ENCODE results near the gene LCP2. TPM values are rescaled to one million over a fixed set of nuclear protein-coding genes. Genes with fewer than 3 reads are reported as not detected.

LCP2 gene
- polyA plus RNA-seq, 3 donors = 52.0 to 177 (median 89.5) TPM

DNA sequence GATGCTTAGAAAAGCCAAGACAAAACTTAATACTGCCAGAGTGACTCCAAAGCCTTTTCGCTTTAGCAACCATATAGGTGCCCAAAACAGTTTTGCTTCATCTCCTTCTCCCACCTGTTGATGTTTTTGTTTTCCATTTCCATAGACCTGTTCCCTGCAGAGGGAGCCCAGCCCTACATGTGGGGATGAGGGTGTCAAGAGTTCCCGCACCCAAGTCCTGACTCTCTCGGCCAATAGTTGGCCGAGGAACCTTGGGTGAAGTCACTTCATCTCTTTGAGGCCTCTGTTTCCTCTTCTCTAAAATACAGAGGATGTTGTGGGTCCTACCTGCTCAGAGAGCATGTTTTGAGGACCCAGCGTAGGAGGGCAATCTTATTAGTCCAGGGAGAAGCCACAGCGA lies 38.5 kb upstream of the LCP2 start:
- TF ChIP-seq, protein P1, sequence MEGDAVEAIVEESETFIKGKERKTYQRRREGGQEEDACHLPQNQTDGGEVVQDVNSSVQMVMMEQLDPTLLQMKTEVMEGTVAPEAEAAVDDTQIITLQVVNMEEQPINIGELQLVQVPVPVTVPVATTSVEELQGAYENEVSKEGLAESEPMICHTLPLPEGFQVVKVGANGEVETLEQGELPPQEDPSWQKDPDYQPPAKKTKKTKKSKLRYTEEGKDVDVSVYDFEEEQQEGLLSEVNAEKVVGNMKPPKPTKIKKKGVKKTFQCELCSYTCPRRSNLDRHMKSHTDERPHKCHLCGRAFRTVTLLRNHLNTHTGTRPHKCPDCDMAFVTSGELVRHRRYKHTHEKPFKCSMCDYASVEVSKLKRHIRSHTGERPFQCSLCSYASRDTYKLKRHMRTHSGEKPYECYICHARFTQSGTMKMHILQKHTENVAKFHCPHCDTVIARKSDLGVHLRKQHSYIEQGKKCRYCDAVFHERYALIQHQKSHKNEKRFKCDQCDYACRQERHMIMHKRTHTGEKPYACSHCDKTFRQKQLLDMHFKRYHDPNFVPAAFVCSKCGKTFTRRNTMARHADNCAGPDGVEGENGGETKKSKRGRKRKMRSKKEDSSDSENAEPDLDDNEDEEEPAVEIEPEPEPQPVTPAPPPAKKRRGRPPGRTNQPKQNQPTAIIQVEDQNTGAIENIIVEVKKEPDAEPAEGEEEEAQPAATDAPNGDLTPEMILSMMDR (IDR thresholded peaks at IDR 0.05) = no peak
- H3K4me1 Mint-ChIP-seq = peaks cover 84% of the 10 kb centered on the region
- DNase-seq = peak in 1 of 3 donors; percentile 24
- no peaks in the 10 kb centered on the region for H4K20me1 ChIP-seq (ENCODE audit: insufficient read depth, low read length)
- peak overlapping the region in 6 of 7 donors; percentile 66 to 90 (median 88) for H3K27ac Mint-ChIP-seq
- no peaks in the 10 kb centered on the region for H3K9me3 Mint-ChIP-seq
- no peak overlapping the region for H2AFZ ChIP-seq (ENCODE audit: insufficient read depth, low read depth, low read length, poor library complexity, severe bottlenecking)
- H3K4me3 ChIP-seq (replicated peaks in 1 of 3; ENCODE audit: low read depth in 2 of 3, low read length in 3 of 3) = peak overlapping the region in 1 of 3 experiments; percentile 55
- intact Hi-C loops (cut with micrococcal nuclease) = loop anchor here (5.0 kb wide), 2 partner anchors 69 to 109 kb away; no protein-coding TSS in a partner anchor
- H3K4me3 Mint-ChIP-seq = no peak overlapping the region
- peaks cover 5 to 10% of the 10 kb centered on the region in 2 donors for H3K36me3 Mint-ChIP-seq
- H3K4me2 ChIP-seq (replicated peaks; ENCODE audit: extremely low read depth, low read length, poor library complexity, severe bottlenecking) = no peak overlapping the region
- H3K9ac ChIP-seq (ENCODE audit: insufficient read depth, low read length, poor library complexity, severe bottlenecking) = peak overlapping the region; percentile 44
- peaks cover 81 to 86% of the 10 kb centered on the region in 2 donors for H3K4me1 ChIP-seq (ENCODE audit: control insufficient read depth in 1 of 2, insufficient read depth in 2 of 2, low read length in 2 of 2)
- WGBS (ENCODE audit: insufficient coverage) = 60% methylated on average over 2 of the region's 6 CpGs
- peaks cover 5% of the 10 kb centered on the region for H3K79me2 ChIP-seq (ENCODE audit: insufficient read depth, low read length)
- peak overlapping the region in 1 of 2 donors; percentile 82 for H3K27ac ChIP-seq (ENCODE audit: low read depth in 1 of 2, low read length in 2 of 2)
- peaks cover 0 to 19% (median 4%) of the 10 kb centered on the region in 3 donors for H3K27me3 Mint-ChIP-seq (ENCODE audit: low read depth in 3 of 3)
- H3K36me3 ChIP-seq (replicated peaks in 1 of 2; ENCODE audit: control insufficient read depth in 1 of 2, insufficient read depth in 2 of 2, low read length in 2 of 2) = no peaks in the 10 kb centered on the region
- H3K27me3 ChIP-seq (ENCODE audit: control insufficient read depth in 2 of 2, insufficient read depth in 2 of 2, low read length in 2 of 2) = no peaks in the 10 kb centered on the region
- no peaks in the 10 kb centered on the region for H3K9me3 ChIP-seq (replicated peaks in 1 of 2; ENCODE audit: control insufficient read depth in 1 of 2, insufficient read depth in 1 of 2, low read length in 2 of 2)

DNA sequence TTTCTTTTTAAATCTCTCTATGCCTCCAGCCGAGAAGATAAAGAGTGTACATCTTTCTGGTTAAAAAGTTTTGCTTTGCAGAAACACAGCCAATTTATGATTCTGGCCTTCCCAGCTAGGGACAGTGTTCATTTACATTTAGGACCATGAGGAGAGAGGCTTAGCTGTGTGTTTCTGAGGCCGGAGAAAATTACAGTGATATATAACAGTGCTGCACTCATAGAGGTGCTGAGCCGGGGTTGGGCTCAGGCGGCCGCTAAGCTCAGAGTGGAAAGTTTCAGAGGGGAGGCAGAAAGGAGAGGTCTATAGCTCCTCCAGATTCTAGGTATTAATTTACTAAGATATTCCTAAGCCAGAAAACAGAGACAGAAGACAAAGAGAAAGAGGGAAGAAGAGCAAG lies 37.0 kb upstream of the LCP2 start:
- H3K4me1 ChIP-seq (ENCODE audit: control insufficient read depth in 1 of 2, insufficient read depth in 2 of 2, low read length in 2 of 2) = peaks cover 95 to 100% of the 10 kb centered on the region in 2 donors
- no peak overlapping the region for H2AFZ ChIP-seq (ENCODE audit: insufficient read depth, low read depth, low read length, poor library complexity, severe bottlenecking)
- H3K27me3 ChIP-seq (ENCODE audit: control insufficient read depth in 2 of 2, insufficient read depth in 2 of 2, low read length in 2 of 2) = no peaks in the 10 kb centered on the region
- H3K9ac ChIP-seq (ENCODE audit: insufficient read depth, low read length, poor library complexity, severe bottlenecking) = peak overlapping the region; percentile 2
- Mint-ChIP-seq H3K27me3 (ENCODE audit: low read depth in 3 of 3) (peaks cover 0 to 15% (median 6%) of the 10 kb centered on the region in 3 donors), H3K27ac (peak overlapping the region in 4 of 7 donors; percentile 69 to 84 (median 77)), H3K36me3 (peaks cover 5 to 10% of the 10 kb centered on the region in 2 donors), H3K4me3 (peak overlapping the region; percentile 48 to 72), H3K9me3 (no peaks in the 10 kb centered on the region), H3K4me1 (peaks cover 84% of the 10 kb centered on the region)
- H3K9me3 ChIP-seq (replicated peaks in 1 of 2; ENCODE audit: control insufficient read depth in 1 of 2, insufficient read depth in 1 of 2, low read length in 2 of 2) = no peaks in the 10 kb centered on the region
- H3K27ac ChIP-seq (ENCODE audit: low read depth in 1 of 2, low read length in 2 of 2) = peak overlapping the region in 1 of 2 donors; percentile 85
- TF ChIP-seq, protein P1 (IDR thresholded peaks at IDR 0.05) = no peak
- no peaks in the 10 kb centered on the region for H3K36me3 ChIP-seq (replicated peaks in 1 of 2; ENCODE audit: control insufficient read depth in 1 of 2, insufficient read depth in 2 of 2, low read length in 2 of 2)
- no peak for DNase-seq
- no peaks in the 10 kb centered on the region for H4K20me1 ChIP-seq (ENCODE audit: insufficient read depth, low read length)
- peaks cover 5% of the 10 kb centered on the region for H3K79me2 ChIP-seq (ENCODE audit: insufficient read depth, low read length)
- WGBS (ENCODE audit: insufficient coverage) = no CpG with 5 or more reads among the region's 5 CpGs
- intact Hi-C loops (cut with micrococcal nuclease) = loop anchor here (5.0 kb wide), 4 partner anchors 37 to 107 kb away; partner anchors contain the start of gene LCP2 (in 1 of the 2)
- H3K4me3 ChIP-seq (replicated peaks in 1 of 3; ENCODE audit: low read depth in 2 of 3, low read length in 3 of 3) = peak overlapping the region in 1 of 3 experiments; percentile 20
- peak overlapping the region; percentile 49 for H3K4me2 ChIP-seq (replicated peaks; ENCODE audit: extremely low read depth, low read length, poor library complexity, severe bottlenecking)
